K562 (cell line): Measurements from ENCODE around the gene CPSF2. TPM values are rescaled to one million over a fixed set of nuclear protein-coding genes. Genes with fewer than 3 reads are reported as not detected.
"Not testable (repeated sequence)": the region's sequence is repeated elsewhere in the genome, so short reads cannot be mapped to it uniquely, and the experiment has no call there.

ENCODE experiments used
- ATAC-seq: fragments of 200-7000 bp; cut with Tn5 transposase; 3 replicates; pipeline ENCODE4 v1.9.1; 2020; ENCODE audit warnings: moderate library complexity
- BruUV-seq: library from RNA; stranded (reverse); fragments of 400-500 nt; replicated peaks from 2 replicates; lab custom pipeline; 2021; lab: Mats Ljungman, UMichigan
- CTCF ChIA-PET: fragments of 300-600 bp; formaldehyde crosslinking; extraction: SDS; loops from one replicate; lab custom pipeline; 2021; ENCODE audit warnings: low intra/inter-chr PET ratio; lab: Yijun Ruan, JAX
- POLR2A ChIA-PET: fragments of 300-600, 350-650 bp; sonication (Branson Sonifier 250); formaldehyde crosslinking; extraction: SDS; loops from one replicate; lab custom pipeline; 2021; ENCODE audit warnings: antibody characterized with exemption, inconsistent platforms; lab: Yijun Ruan, JAX
- DNase-seq, 4 experiments: peaks; one replicate each; pipeline versions ENCODE4 v3.0.0 to v3.0.0-alpha.2; 2011 to 2018; ENCODE audit warnings: low spot score in 3 of 4, mixed read lengths in 3 of 4; ENCODE audit errors: extremely low read depth in 1 of 4
- FAIRE-seq: peaks from 2 replicates; lab custom pipeline; 2011; peaks lifted over from hg19 to GRCh38; lab: Jason Lieb, UNC
- H2AFZ ChIP-seq: 2 replicates; pipeline ENCODE4 v1.6.0; 2011; ENCODE audit warnings: low read depth, low read length, control low read depth, inconsistent platforms
- H3K27ac ChIP-seq: fragments of 200-600 bp; 3 replicates; pipeline ENCODE4 v1.8.0; 2011; ENCODE audit warnings: low read depth, mild to moderate bottlenecking, control low read depth, inconsistent platforms, low read length, moderate library complexity, mixed read lengths; ENCODE audit errors: extremely low read depth
- H3K27me3 ChIP-seq, 2 experiments: fragments of 300-600 bp in 1 of 2; 2 replicates in 1 of 2; 3 replicates in 1 of 2; pipeline versions ENCODE4 v1.6.0 to v1.8.0; 2011; ENCODE audit warnings: inconsistent platforms in 2 of 2, low read length in 2 of 2, mild to moderate bottlenecking in 1 of 2, mixed read lengths in 1 of 2, moderate library complexity in 1 of 2; ENCODE audit not compliant: control insufficient read depth in 2 of 2, insufficient read depth in 2 of 2
- H3K36me3 ChIP-seq: fragments of 300-600 bp; 3 replicates; pipeline ENCODE4 v1.8.0; 2011; ENCODE audit warnings: mild to moderate bottlenecking, low read length, inconsistent platforms; ENCODE audit not compliant: control insufficient read depth, insufficient read depth
- H3K4me1 ChIP-seq, 2 experiments: fragments of 200-600 bp in 1 of 2; replicated peaks in 1 of 2; 2 replicates in 1 of 2; 3 replicates in 1 of 2; pipeline versions ENCODE4 v1.5.1 to v1.8.0; 2011; ENCODE audit warnings: inconsistent platforms in 2 of 2, low read length in 2 of 2, mild to moderate bottlenecking in 1 of 2, mixed read lengths in 1 of 2, moderate library complexity in 1 of 2; ENCODE audit not compliant: control insufficient read depth in 2 of 2, insufficient read depth in 2 of 2
- H3K4me2 ChIP-seq: 2 replicates; pipeline ENCODE4 v1.6.1; 2011; ENCODE audit warnings: low read length, control low read depth, inconsistent platforms, mixed read lengths; ENCODE audit not compliant: insufficient read depth
- H3K4me3 ChIP-seq: fragments of 200-600 bp; sonication (generic), shearing (Covaris generic); 2 replicates; pipeline ENCODE4 v1.5.1; 2016; ENCODE audit warnings: control low read depth, inconsistent platforms
- H3K79me2 ChIP-seq: fragments of 200-600 bp; 3 replicates; pipeline ENCODE4 v1.8.0; 2011; ENCODE audit warnings: low read length, inconsistent platforms; ENCODE audit not compliant: control insufficient read depth, insufficient read depth
- H3K9ac ChIP-seq, 2 experiments: 2 replicates each; pipeline versions ENCODE4 v1.6.0 to v1.6.1; 2011; ENCODE audit warnings: low read depth in 2 of 2, low read length in 2 of 2, control low read depth in 1 of 2, inconsistent platforms in 1 of 2, mild to moderate bottlenecking in 1 of 2, mixed read lengths in 1 of 2; ENCODE audit not compliant: insufficient read depth in 1 of 2
- H3K9me1 ChIP-seq: one replicate; pipeline ENCODE4 v1.6.0; 2011; ENCODE audit warnings: inconsistent platforms, mild to moderate bottlenecking, low read length, moderate library complexity; ENCODE audit not compliant: control insufficient read depth, insufficient read depth
- H3K9me3 ChIP-seq: replicated peaks from 2 replicates; pipeline ENCODE4 v1.5.1; 2011; ENCODE audit warnings: low read depth, low read length, inconsistent platforms; ENCODE audit not compliant: control insufficient read depth, insufficient read depth
- H4K20me1 ChIP-seq: replicated peaks from 2 replicates; pipeline ENCODE4 v1.6.1; 2011; ENCODE audit warnings: low read length, inconsistent platforms, mixed read lengths; ENCODE audit not compliant: control insufficient read depth, insufficient read depth
- FOXP1 ChIP-seq: sonication (generic); formaldehyde crosslinking; IDR thresholded peaks from 2 replicates; pipeline ENCODE4 v1.8.0; 2022; ENCODE audit warnings: mild to moderate bottlenecking, missing genetic modification reagents
- MEIS2 ChIP-seq: fragments of 450-650 bp; IDR thresholded peaks from 2 replicates; pipeline ENCODE4 v1.6.1; 2014; ENCODE audit warnings: mild to moderate bottlenecking; ENCODE audit not compliant: partially characterized antibody
- NR4A1 ChIP-seq, 2 experiments: fragments of 250-450 bp in 1 of 2; fragments of 450-650 bp in 1 of 2; sonication (Bioruptor Pico) in 1 of 2; IDR thresholded peaks; 2 replicates each; pipeline versions ENCODE4 v1.4.0 to v1.6.1; 2016 to 2020; ENCODE audit warnings: mild to moderate bottlenecking in 2 of 2, missing compliant biosample characterization in 1 of 2, missing genetic modification characterization in 1 of 2, moderate library complexity in 1 of 2
- ZNF583 ChIP-seq: fragments of 250-450 bp; sonication (Bioruptor Pico); IDR thresholded peaks from 2 replicates; pipeline ENCODE4 v1.4.0; 2020
- whole genome bisulfite sequencing: fragments of 100-300 bp; shearing (Covaris generic); methylation state at CpG from one replicate; pipeline ENCODE4 v1.1.6; 2016; ENCODE audit warnings: low coverage, mixed read lengths; ENCODE audit not compliant: insufficient coverage; ENCODE audit errors: missing lambda C conversion rate; 5-methylcytosine and 5-hydroxymethylcytosine counted together
- in situ Hi-C: fragments of 300-500 bp; cut with MboI; formaldehyde crosslinking; loops from 4 replicates; pipeline ENCODE4 v1.15.0; 2018; ENCODE audit warnings: inconsistent platforms, mixed read lengths
- intact Hi-C: fragments of 100-400 bp; cut with micrococcal nuclease; formaldehyde crosslinking; loops from 2 replicates; pipeline ENCODE4 v1.14.2; 2022
- polyA plus RNA-seq, 8 experiments: library from polyadenylated mRNA; depleted of rRNA in 4 of 8; stranded (reverse) in 5 of 8; unstranded in 3 of 8; fragments of >200 nt; fragmentation: Nextera tagmentation in 2 of 8; fragmentation: Illumina TruSeq in 1 of 8; extraction: Ambion mirVana in 2 of 8; extraction: Trizol in 1 of 8; gene quantifications; 2 replicates each; pipeline versions ENCODE4 v1.2.1 to v1.2.3, GENCODE V29; 2011 to 2014; ENCODE audit warnings: inconsistent platforms in 1 of 8, missing spikeins in 1 of 8
- total RNA-seq, 7 experiments: library from RNA; depleted of rRNA in 6 of 7; stranded (reverse); fragments of >200 nt in 6 of 7; fragmentation: Illumina TruSeq in 2 of 7; extraction: Trizol in 2 of 7; gene quantifications; 2 replicates each; pipeline versions ENCODE4 v1.2.1 to v1.2.3, GENCODE V29; 2011 to 2021; ENCODE audit warnings: low replicate concordance in 1 of 7
- TF ChIP-seq, protein P1 (sequence below): sonication (generic); formaldehyde crosslinking; IDR thresholded peaks from 2 replicates; pipeline ENCODE4 v1.8.0; 2022; ENCODE audit warnings: missing genetic modification reagents, mild to moderate bottlenecking, borderline replicate concordance
- TF ChIP-seq, protein P2 (sequence below): fragments of 450-650 bp; IDR thresholded peaks from 2 replicates; pipeline ENCODE4 v1.6.1; 2018; ENCODE audit not compliant: partially characterized antibody

The CPSF2 gene
- total and polyA plus RNA-seq, 9 of the 15 experiments (the other 6 are each of a cell fraction or from before 2014, with no cell fraction given), result 20.8 to 71.3 (median 49.0) TPM

DNA sequence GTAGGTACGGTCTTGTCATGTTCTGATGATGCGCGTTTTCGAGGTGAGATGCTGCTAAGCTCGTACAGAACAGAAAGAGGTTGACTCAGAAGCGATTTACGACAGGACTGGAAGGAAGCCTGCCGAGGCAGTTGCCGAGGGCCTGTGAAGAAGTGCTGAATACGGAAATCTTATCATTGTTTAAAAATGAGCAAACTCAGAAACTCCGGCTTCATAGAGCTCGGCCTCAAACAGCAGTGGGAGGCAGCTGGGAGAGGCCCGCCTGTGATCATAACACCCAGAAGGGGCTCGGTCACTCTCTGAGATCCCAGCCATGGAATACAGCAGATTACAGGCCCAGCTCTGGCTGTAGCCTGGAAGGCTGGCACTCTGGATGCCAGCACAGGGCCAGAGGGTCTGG is 87.4 kb downstream of the CPSF2 start:
- FAIRE-seq, result no peak
- H3K27ac ChIP-seq, result no peak overlapping the region
- ChIA-PET POLR2A (no interaction called here), CTCF (no interaction called here)
- no peaks in the 10 kb centered on the region for H3K36me3 ChIP-seq
- no peaks in the 10 kb centered on the region; a peak in 1 of 5 replicates for H3K4me1 ChIP-seq
- H3K79me2 ChIP-seq, result no peaks in the 10 kb centered on the region
- H3K4me3 ChIP-seq, result no peak overlapping the region
- intact Hi-C loops, result no loop called here
- H3K9ac ChIP-seq, result no peak overlapping the region
- no peak overlapping the region for H2AFZ ChIP-seq
- H3K27me3 ChIP-seq, result peaks cover 4 to 22% of the 10 kb centered on the region in 2 experiments; a peak in 4 of 5 replicates
- in situ Hi-C loops, result no loop called here
- no peaks in the 10 kb centered on the region for H4K20me1 ChIP-seq
- DNase-seq, result no peak
- TF ChIP-seq NR4A1 (CRISPR knock-in tag; IDR thresholded peaks at IDR 0.05) (no peak), NR4A1 (tag; IDR thresholded peaks at IDR 0.05) (no peak), ZNF583 (no peak), MEIS2 (no peak), FOXP1 (CRISPR knock-in tag) (no peak)
- TF ChIP-seq, protein P1, sequence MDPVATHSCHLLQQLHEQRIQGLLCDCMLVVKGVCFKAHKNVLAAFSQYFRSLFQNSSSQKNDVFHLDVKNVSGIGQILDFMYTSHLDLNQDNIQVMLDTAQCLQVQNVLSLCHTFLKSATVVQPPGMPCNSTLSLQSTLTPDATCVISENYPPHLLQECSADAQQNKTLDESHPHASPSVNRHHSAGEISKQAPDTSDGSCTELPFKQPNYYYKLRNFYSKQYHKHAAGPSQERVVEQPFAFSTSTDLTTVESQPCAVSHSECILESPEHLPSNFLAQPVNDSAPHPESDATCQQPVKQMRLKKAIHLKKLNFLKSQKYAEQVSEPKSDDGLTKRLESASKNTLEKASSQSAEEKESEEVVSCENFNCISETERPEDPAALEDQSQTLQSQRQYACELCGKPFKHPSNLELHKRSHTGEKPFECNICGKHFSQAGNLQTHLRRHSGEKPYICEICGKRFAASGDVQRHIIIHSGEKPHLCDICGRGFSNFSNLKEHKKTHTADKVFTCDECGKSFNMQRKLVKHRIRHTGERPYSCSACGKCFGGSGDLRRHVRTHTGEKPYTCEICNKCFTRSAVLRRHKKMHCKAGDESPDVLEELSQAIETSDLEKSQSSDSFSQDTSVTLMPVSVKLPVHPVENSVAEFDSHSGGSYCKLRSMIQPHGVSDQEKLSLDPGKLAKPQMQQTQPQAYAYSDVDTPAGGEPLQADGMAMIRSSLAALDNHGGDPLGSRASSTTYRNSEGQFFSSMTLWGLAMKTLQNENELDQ (CRISPR knock-in tag), result no peak
- TF ChIP-seq, protein P2, sequence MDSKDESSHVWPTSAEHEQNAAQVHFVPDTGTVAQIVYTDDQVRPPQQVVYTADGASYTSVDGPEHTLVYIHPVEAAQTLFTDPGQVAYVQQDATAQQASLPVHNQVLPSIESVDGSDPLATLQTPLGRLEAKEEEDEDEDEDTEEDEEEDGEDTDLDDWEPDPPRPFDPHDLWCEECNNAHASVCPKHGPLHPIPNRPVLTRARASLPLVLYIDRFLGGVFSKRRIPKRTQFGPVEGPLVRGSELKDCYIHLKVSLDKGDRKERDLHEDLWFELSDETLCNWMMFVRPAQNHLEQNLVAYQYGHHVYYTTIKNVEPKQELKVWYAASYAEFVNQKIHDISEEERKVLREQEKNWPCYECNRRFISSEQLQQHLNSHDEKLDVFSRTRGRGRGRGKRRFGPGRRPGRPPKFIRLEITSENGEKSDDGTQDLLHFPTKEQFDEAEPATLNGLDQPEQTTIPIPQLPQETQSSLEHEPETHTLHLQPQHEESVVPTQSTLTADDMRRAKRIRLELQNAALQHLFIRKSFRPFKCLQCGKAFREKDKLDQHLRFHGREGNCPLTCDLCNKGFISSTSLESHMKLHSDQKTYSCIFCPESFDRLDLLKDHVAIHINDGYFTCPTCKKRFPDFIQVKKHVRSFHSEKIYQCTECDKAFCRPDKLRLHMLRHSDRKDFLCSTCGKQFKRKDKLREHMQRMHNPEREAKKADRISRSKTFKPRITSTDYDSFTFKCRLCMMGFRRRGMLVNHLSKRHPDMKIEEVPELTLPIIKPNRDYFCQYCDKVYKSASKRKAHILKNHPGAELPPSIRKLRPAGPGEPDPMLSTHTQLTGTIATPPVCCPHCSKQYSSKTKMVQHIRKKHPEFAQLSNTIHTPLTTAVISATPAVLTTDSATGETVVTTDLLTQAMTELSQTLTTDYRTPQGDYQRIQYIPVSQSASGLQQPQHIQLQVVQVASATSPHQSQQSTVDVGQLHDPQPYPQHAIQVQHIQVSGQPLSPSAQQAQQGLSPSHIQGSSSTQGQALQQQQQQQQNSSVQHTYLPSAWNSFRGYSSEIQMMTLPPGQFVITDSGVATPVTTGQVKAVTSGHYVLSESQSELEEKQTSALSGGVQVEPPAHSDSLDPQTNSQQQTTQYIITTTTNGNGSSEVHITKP, result no peak
- no TSS peak for BruUV-seq
- H3K9me1 ChIP-seq, result no peaks in the 10 kb centered on the region
- ATAC-seq, result no peak
- H3K9me3 ChIP-seq, result no peaks in the 10 kb centered on the region
- 0% methylated on average over 14 of the region's 14 CpGs for WGBS
- no peak overlapping the region for H3K4me2 ChIP-seq

DNA sequence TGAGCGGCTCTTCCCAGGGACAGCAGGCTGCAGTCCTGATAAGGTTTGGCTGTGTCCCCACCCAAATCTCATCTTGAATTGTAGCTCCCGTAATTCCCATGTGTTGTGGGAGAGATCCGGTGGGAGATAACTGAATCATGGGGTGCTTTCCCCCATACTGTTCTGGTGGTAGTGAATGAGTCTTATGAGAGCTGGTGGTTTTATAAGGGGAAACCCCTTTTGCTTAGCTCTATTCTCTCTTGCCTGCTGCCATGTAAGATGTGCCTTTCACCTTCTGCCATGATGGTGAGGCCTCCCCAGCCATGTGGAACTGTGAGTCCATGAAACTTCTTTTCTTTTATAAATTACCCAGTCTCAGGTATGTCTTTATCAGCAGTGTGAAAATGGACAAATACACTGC is 91.4 kb downstream of the CPSF2 start:
- ATAC-seq, CTCF ChIA-PET, DNase-seq, in situ Hi-C loops, H3K4me2 ChIP-seq, H3K4me3 ChIP-seq, FAIRE-seq, intact Hi-C loops, H3K9ac ChIP-seq, BruUV-seq, H3K27ac ChIP-seq, H3K9me1 ChIP-seq, H3K4me1 ChIP-seq, H3K36me3 ChIP-seq, H2AFZ ChIP-seq, H3K79me2 ChIP-seq, H3K9me3 ChIP-seq, POLR2A ChIA-PET, H4K20me1 ChIP-seq: not testable (repeated sequence)
- 0% methylated on average over 3 of the region's 3 CpGs for WGBS
- peaks cover 6 to 29% of the 10 kb centered on the region in 2 experiments; a peak in 4 of 5 replicates for H3K27me3 ChIP-seq
